Spleen (tissue), 11 donors: ENCODE results near the gene CSRNP2. TPM values are rescaled to one million over a fixed set of nuclear protein-coding genes. Genes with fewer than 3 reads are reported as not detected.

Source experiments
- DNase-seq: peaks from one replicate; pipeline ENCODE4 v3.0.0-alpha.2; 2020
- H3K27ac ChIP-seq, 8 donors: fragments of 200-600 bp; sonication (generic) in 7 of 8; 1 replicate in 4 of 8; 2 replicates in 4 of 8; pipeline versions ENCODE4 v1.5.0 to v1.8.0; 2016 to 2021; ENCODE audit warnings: inconsistent platforms in 4 of 8, mild to moderate bottlenecking in 4 of 8, moderate library complexity in 1 of 8
- H3K27me3 ChIP-seq, 7 donors: fragments of 200-600 bp; sonication (generic) in 6 of 7; replicated peaks in 1 of 7; 1 replicate in 4 of 7; 2 replicates in 3 of 7; pipeline versions ENCODE4 v1.5.0 to v1.8.0; 2016 to 2021; ENCODE audit warnings: inconsistent platforms in 3 of 7, mild to moderate bottlenecking in 1 of 7
- H3K36me3 ChIP-seq, 6 donors: fragments of 200-600 bp; sonication (generic) in 5 of 6; 1 replicate in 4 of 6; 2 replicates in 2 of 6; pipeline versions ENCODE4 v1.5.0 to v1.8.0; 2016 to 2021; ENCODE audit warnings: inconsistent platforms in 2 of 6
- H3K4me1 ChIP-seq, 6 donors: fragments of 200-600 bp; sonication (generic) in 5 of 6; 1 replicate in 3 of 6; 2 replicates in 3 of 6; pipeline versions ENCODE4 v1.5.0 to v1.8.0; 2016 to 2021; ENCODE audit warnings: inconsistent platforms in 3 of 6
- H3K4me3 ChIP-seq, 8 donors: fragments of 200-600 bp; sonication (generic) in 7 of 8; 1 replicate in 4 of 8; 2 replicates in 4 of 8; pipeline versions ENCODE4 v1.5.0 to v1.8.0; 2016 to 2021; ENCODE audit warnings: inconsistent platforms in 4 of 8, mild to moderate bottlenecking in 4 of 8, moderate library complexity in 2 of 8
- H3K9me3 ChIP-seq, 8 donors: fragments of 200-600 bp; sonication (generic) in 7 of 8; 1 replicate in 4 of 8; 2 replicates in 4 of 8; pipeline versions ENCODE4 v1.5.0 to v1.8.0; 2016 to 2021; ENCODE audit warnings: inconsistent platforms in 4 of 8
- POLR2A ChIP-seq, 3 donors: fragments of 450-650 bp; IDR thresholded peaks; one replicate each; pipeline ENCODE4 v1.5.1; 2017; ENCODE audit warnings: antibody characterized with exemption in 3 of 3, mild to moderate bottlenecking in 1 of 3
- POLR2AphosphoS5 ChIP-seq, 3 donors: sonication (generic); formaldehyde crosslinking; IDR thresholded peaks; one replicate each; pipeline ENCODE4 v1.5.1; 2017; ENCODE audit warnings: antibody characterized with exemption in 3 of 3
- WGBS, 5 donors: extraction: QIAGEN DNeasy Blood & Tissue Kit in 3 of 5; methylation state at CpG; one replicate each; pipeline versions ENCODE4 v1.1.5 to v1.1.7; 2013 to 2018; 5-methylcytosine and 5-hydroxymethylcytosine counted together
- intact Hi-C: fragments of 100-400 bp; cut with DNase I; formaldehyde crosslinking; loops from one replicate; pipeline ENCODE4 v1.15.0; 2023; ENCODE audit warnings: low total_unique reads
- polyA plus RNA-seq, 3 donors: library from polyadenylated mRNA; stranded (reverse); fragments of 200-250 nt; gene quantifications; one replicate each; pipeline ENCODE4 v1.2.1, GENCODE V29; 2013
- total RNA-seq, 7 donors: library from RNA; depleted of rRNA in 3 of 7; stranded (reverse); fragments of >200 nt in 3 of 7; fragmentation: NEBNext Ultra II Directional in 4 of 7; extraction: Animal tissue kit (Norgen Biotek cat#: 25700) in 4 of 7; gene quantifications; one replicate each; pipeline versions ENCODE4 v1.1.0 to v1.2.1, GENCODE V29; 2016 to 2021
- TF ChIP-seq, protein P1 (sequence below), 11 experiments: fragments of 200-600 bp in 7 of 11; fragments of 450-650 bp in 4 of 11; sonication (generic) in 4 of 11; IDR thresholded peaks in 8 of 11; conservative IDR thresholded peaks in 3 of 11; 1 replicate in 7 of 11; 2 replicates in 4 of 11; pipeline versions ENCODE4 v1.4.0 to v1.8.0; 2016 to 2021; ENCODE audit warnings: antibody characterized with exemption in 11 of 11, inconsistent platforms in 4 of 11, mild to moderate bottlenecking in 1 of 11
- donor health status: healthy with polysubstance abuse.
- donor health status: DM: no; HTN: no; CAD: no; lungs with moderate emphysema.
- donor health status: DM: no; HTN: no; CAD: no.
- donor health status: Bipolar disorder and iron deficiency.
- donor health status: healthy.
- donor health status: DM: no; HTN: no; CAD: no.
- donor health status: DM: yes; HTN: yes; CAD: no.

CSRNP2 gene
- total and polyA plus RNA-seq, 10 donors: 3.7 to 41.8 (median 23.1) TPM

DNA sequence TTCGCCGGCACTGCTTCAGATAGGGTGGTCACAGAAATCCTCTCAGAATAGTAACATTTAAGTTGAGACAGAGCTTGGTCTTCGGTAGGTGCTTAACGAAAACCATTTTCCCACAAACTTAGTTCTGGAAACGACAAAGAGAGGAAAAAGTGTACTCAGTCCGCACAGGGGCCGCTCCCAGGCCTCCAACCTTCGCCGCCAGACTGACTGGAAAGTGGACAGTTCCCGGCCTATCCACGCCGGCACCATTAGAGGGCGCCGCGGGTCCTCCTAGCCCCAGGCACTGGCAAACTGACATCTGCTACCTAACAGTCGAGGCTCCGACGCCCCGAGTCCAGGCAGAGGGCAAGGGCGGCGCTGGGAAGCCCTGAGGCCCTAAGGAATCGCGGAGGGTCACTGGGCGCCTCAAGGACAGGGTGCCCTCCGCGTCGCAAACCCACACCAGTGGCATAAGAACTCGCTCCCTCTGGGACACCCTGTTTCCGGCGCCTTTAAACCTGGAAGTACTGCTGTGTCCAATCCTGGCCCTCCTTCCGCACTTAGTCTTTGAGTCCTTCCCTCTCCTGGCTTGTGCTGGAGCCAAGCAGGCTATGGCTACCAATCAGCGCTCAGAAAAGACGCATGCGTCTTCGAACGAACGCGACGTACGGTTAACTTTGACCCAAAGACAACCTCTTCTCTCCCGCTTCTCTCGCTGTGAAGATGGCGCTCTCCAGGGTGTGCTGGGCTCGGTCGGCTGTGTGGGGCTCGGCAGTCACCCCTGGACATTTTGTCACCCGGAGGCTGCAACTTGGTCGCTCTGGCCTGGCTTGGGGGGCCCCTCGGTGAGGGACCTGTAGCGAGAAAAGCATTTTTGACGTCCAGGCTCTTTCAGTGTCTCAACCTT, 35.5 kb downstream of the CSRNP2 start, which contains the start of gene LETMD1:
Gene LETMD1 (plus strand): TSS at position 673 of the 886 bp plus-strand sequence. CDS start 30 bp downstream, at position 703.
- intact Hi-C loops: loop anchor here (5.0 kb wide), 1 partner anchor 294 kb away; no protein-coding TSS in a partner anchor
- Histone ChIP-seq H3K27me3 (no peaks in the 10 kb centered on the region), H3K9me3 (no peaks in the 10 kb centered on the region), H3K4me3 (peak within 1 kb of the TSS; percentile 64 to 92 (median 79)), H3K4me1 (peaks cover 18 to 50% (median 27%) of the 10 kb centered on the region in 6 donors), H3K36me3 (peaks cover 0 to 30% (median 12%) of the 10 kb centered on the region in 6 donors), H3K27ac (peak within 1 kb of the TSS; percentile 91 to 99 (median 96))
- TF ChIP-seq, protein P1, sequence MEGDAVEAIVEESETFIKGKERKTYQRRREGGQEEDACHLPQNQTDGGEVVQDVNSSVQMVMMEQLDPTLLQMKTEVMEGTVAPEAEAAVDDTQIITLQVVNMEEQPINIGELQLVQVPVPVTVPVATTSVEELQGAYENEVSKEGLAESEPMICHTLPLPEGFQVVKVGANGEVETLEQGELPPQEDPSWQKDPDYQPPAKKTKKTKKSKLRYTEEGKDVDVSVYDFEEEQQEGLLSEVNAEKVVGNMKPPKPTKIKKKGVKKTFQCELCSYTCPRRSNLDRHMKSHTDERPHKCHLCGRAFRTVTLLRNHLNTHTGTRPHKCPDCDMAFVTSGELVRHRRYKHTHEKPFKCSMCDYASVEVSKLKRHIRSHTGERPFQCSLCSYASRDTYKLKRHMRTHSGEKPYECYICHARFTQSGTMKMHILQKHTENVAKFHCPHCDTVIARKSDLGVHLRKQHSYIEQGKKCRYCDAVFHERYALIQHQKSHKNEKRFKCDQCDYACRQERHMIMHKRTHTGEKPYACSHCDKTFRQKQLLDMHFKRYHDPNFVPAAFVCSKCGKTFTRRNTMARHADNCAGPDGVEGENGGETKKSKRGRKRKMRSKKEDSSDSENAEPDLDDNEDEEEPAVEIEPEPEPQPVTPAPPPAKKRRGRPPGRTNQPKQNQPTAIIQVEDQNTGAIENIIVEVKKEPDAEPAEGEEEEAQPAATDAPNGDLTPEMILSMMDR (IDR thresholded peaks at IDR 0.05 in 8 of 11, conservative IDR thresholded peaks at IDR 0.05 in 3 of 11): peak; percentile 68 to 96 (median 91)
- TF ChIP-seq POLR2A (IDR thresholded peaks at IDR 0.05) (peak; percentile 33 to 54 (median 43)), POLR2AphosphoS5 (IDR thresholded peaks at IDR 0.05) (peak; percentile 92 to 95 (median 95))
- DNase-seq: peak; percentile 97
- WGBS, 5 donors: 3 to 4% (median 4%) methylated on average over 46 to 51 of the region's 51 CpGs

DNA sequence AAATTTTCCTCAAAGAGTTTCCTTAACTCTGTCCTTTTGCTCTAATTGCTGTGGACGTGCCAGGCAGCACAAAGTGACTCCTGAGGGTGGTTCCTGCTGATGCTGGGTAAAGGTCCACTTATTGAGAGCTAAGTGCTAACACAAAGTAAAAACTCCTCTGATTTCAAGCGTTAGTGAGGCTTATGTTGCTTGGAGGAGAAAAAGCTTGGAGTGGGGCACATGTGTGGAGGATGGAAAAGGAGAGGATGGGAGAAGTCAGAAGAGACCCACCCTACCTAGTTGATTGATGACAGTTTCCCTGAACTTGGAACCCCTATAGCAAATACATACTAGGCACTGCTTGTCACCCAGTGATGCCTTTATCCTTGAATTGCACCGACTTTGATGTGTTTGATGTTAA, 47.1 kb downstream of the CSRNP2 start:
- 73 to 88% (median 80%) methylated on average over 3 of the region's 3 CpGs for WGBS, 5 donors
- no peak overlapping the region for H3K27ac ChIP-seq
- TF ChIP-seq POLR2A (IDR thresholded peaks at IDR 0.05): no peak
- TF ChIP-seq POLR2AphosphoS5 (IDR thresholded peaks at IDR 0.05): no peak
- TF ChIP-seq, protein P1 (IDR thresholded peaks at IDR 0.05 in 8 of 11, conservative IDR thresholded peaks at IDR 0.05 in 3 of 11): no peak
- H3K27me3 ChIP-seq: no peaks in the 10 kb centered on the region
- H3K4me1 ChIP-seq: no peaks in the 10 kb centered on the region
- DNase-seq: no peak
- no peaks in the 10 kb centered on the region for H3K9me3 ChIP-seq
- intact Hi-C loops: no loop called here
- H3K36me3 ChIP-seq: no peaks in the 10 kb centered on the region
- no peak overlapping the region for H3K4me3 ChIP-seq

DNA sequence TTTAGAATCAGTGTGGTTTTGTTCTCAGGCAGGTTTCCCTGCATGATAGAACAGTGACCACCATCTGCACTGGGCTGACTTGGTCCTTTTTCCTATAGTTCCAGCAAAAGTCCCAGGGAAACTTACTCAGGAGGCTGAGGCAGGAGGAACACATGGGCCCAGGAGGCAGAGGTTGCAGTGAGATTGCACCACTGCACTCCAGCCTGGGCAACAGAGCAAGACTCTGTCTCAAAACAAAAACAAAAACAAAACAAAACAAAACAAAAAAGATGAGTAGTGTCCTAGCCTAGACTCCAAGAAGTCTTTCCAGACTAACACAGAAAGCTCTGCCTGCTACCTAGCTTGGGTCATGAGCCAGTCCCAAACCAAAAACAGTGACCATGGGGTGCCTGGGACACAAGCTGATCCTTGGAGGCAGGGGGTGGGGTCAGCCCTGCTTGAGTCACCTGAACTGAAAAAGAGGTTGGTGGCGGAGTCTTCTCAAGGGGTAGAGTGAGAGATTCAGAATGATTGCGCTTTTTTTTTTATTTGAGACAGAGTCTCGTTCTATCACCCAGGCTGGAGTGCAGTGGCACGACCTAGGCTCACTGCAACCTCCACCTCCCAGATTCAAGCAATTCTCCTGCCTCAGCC, 49.8 kb downstream of the CSRNP2 start:
- intact Hi-C loops: no loop called here
- no peaks in the 10 kb centered on the region for H3K36me3 ChIP-seq
- no peak overlapping the region for H3K4me3 ChIP-seq
- no peak overlapping the region for H3K27ac ChIP-seq
- TF ChIP-seq, protein P1 (IDR thresholded peaks at IDR 0.05 in 8 of 11, conservative IDR thresholded peaks at IDR 0.05 in 3 of 11): no peak
- TF ChIP-seq POLR2AphosphoS5 (IDR thresholded peaks at IDR 0.05): no peak
- TF ChIP-seq POLR2A (IDR thresholded peaks at IDR 0.05): no peak
- 89 to 97% (median 95%) methylated on average over 4 of the region's 4 CpGs for WGBS, 5 donors
- no peaks in the 10 kb centered on the region for H3K4me1 ChIP-seq
- peaks cover 0 to 3% (median 0%) of the 10 kb centered on the region in 7 donors for H3K27me3 ChIP-seq
- no peak for DNase-seq
- H3K9me3 ChIP-seq: no peaks in the 10 kb centered on the region

DNA sequence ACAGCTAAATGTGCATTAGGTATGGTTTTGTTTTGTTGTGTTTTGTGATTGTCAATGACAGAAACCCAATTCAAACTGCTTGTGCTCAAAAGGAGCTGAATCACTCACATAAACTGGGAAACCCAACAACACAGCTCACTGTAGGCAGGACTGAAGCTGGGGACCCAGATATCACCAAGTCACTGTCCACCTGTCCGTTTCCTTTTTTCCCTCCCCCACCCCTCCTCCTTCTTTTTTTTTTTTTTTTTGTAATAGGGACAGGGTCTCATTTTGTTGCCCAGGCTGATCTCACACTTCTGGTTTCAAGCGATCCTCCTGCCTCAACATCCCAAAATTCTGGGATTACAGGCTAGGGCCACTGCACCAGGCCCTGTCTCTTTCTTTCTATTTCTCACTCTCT, 50.3 kb downstream of the CSRNP2 start:
- 83 to 94% (median 89%) methylated on average over 2 of the region's 2 CpGs for WGBS, 5 donors
- DNase-seq: no peak
- no peak overlapping the region for H3K27ac ChIP-seq
- peaks cover 0 to 6% (median 0%) of the 10 kb centered on the region in 7 donors for H3K27me3 ChIP-seq
- H3K4me1 ChIP-seq: peaks cover 0 to 5% (median 0%) of the 10 kb centered on the region in 6 donors
- intact Hi-C loops: no loop called here
- no peaks in the 10 kb centered on the region for H3K9me3 ChIP-seq
- TF ChIP-seq, protein P1 (IDR thresholded peaks at IDR 0.05 in 8 of 11, conservative IDR thresholded peaks at IDR 0.05 in 3 of 11): no peak
- no peak for TF ChIP-seq POLR2A (IDR thresholded peaks at IDR 0.05)
- TF ChIP-seq POLR2AphosphoS5 (IDR thresholded peaks at IDR 0.05): no peak
- H3K4me3 ChIP-seq: no peak overlapping the region
- no peaks in the 10 kb centered on the region for H3K36me3 ChIP-seq
